HEK293 (cell line): ENCODE results near the gene BCL6.

Source experiments
- CTCF ChIA-PET: fragments of 350-600 bp; formaldehyde crosslinking; extraction: SDS; loops from one replicate; lab custom pipeline; 2021; ENCODE audit warnings: antibody characterized with exemption; lab: Yijun Ruan, JAX
- POLR2A ChIA-PET: fragments of 300-600 bp; formaldehyde crosslinking; extraction: SDS; loops from one replicate; lab custom pipeline; 2020; ENCODE audit warnings: antibody characterized with exemption, inconsistent platforms; lab: Yijun Ruan, JAX
- H3K27ac ChIP-seq: fragments of 200-500 bp; sonication (Bioruptor generic); 2 replicates; pipeline ENCODE4 v1.5.1; 2014; ENCODE audit warnings: low read depth, low read length, control low read depth, inconsistent platforms; ENCODE audit errors: extremely low read depth
- H3K36me3 ChIP-seq, 2 experiments: fragments of 200-500 bp in 1 of 2; sonication (Bioruptor generic) in 1 of 2; 1 replicate in 1 of 2; 2 replicates in 1 of 2; pipeline ENCODE4 v1.5.1; 2014 to 2017; ENCODE audit warnings: inconsistent platforms in 2 of 2, low read length in 2 of 2; ENCODE audit not compliant: control insufficient read depth in 2 of 2, insufficient read depth in 1 of 2
- H3K4me1 ChIP-seq: fragments of 200-500 bp; sonication (Bioruptor generic); 2 replicates; pipeline ENCODE4 v1.5.1; 2014; ENCODE audit warnings: mild to moderate bottlenecking, low read length, inconsistent platforms; ENCODE audit not compliant: control insufficient read depth, insufficient read depth
- H3K4me3 ChIP-seq: 2 replicates; pipeline ENCODE4 v1.5.1; 2011; ENCODE audit warnings: low read depth, mild to moderate bottlenecking, control low read depth, low read length, moderate library complexity
- H3K9me3 ChIP-seq: fragments of 200-500 bp; sonication (Bioruptor generic); 2 replicates; pipeline ENCODE4 v1.5.1; 2014; ENCODE audit warnings: low read depth, low read length, inconsistent platforms; ENCODE audit not compliant: control insufficient read depth, insufficient read depth
- GFI1B ChIP-seq: fragments of 450-650 bp; formaldehyde crosslinking; IDR thresholded peaks from 2 replicates; pipeline ENCODE4 v1.5.1; 2016; ENCODE audit warnings: missing biosample characterization, missing genetic modification characterization
- SP2 ChIP-seq: fragments of 450-650 bp; formaldehyde crosslinking; IDR thresholded peaks from 2 replicates; pipeline ENCODE4 v1.5.1; 2016; ENCODE audit warnings: missing biosample characterization, missing genetic modification characterization
- YY1 ChIP-seq: fragments of 450-650 bp; formaldehyde crosslinking; IDR thresholded peaks from 2 replicates; pipeline ENCODE4 v1.5.1; 2018; ENCODE audit warnings: missing biosample characterization, missing genetic modification characterization
- ZBTB10 ChIP-seq: fragments of 450-650 bp; formaldehyde crosslinking; IDR thresholded peaks from 2 replicates; pipeline ENCODE4 v1.5.1; 2016; ENCODE audit warnings: missing biosample characterization, missing genetic modification characterization
- ZBTB11 ChIP-seq: fragments of 450-650 bp; formaldehyde crosslinking; conservative IDR thresholded peaks from 2 replicates; pipeline ENCODE4 v1.5.1; 2016; ENCODE audit warnings: low read depth, missing biosample characterization, missing genetic modification characterization
- ZBTB20 ChIP-seq: fragments of 450-650 bp; formaldehyde crosslinking; IDR thresholded peaks from 2 replicates; pipeline ENCODE4 v1.5.1; 2016; ENCODE audit warnings: missing biosample characterization, missing genetic modification characterization
- ZBTB21 ChIP-seq: fragments of 450-650 bp; formaldehyde crosslinking; IDR thresholded peaks from 2 replicates; pipeline ENCODE4 v1.5.1; 2017; ENCODE audit warnings: missing biosample characterization, missing genetic modification characterization
- ZBTB48 ChIP-seq: fragments of 450-650 bp; formaldehyde crosslinking; IDR thresholded peaks from 2 replicates; pipeline ENCODE4 v1.5.1; 2016; ENCODE audit warnings: missing biosample characterization, missing genetic modification characterization
- ZBTB7A ChIP-seq: fragments of 450-650 bp; formaldehyde crosslinking; IDR thresholded peaks from 2 replicates; pipeline ENCODE4 v1.5.1; 2016; ENCODE audit warnings: low read depth, missing biosample characterization, missing genetic modification characterization
- ZFP41 ChIP-seq: fragments of 450-650 bp; formaldehyde crosslinking; IDR thresholded peaks from 2 replicates; pipeline ENCODE4 v1.5.1; 2016; ENCODE audit warnings: missing biosample characterization, missing genetic modification characterization, borderline replicate concordance
- ZNF18 ChIP-seq: fragments of 450-650 bp; formaldehyde crosslinking; IDR thresholded peaks from 2 replicates; pipeline ENCODE4 v1.5.1; 2016; ENCODE audit warnings: missing biosample characterization, missing genetic modification characterization
- ZNF341 ChIP-seq: fragments of 450-650 bp; formaldehyde crosslinking; IDR thresholded peaks from 2 replicates; pipeline ENCODE4; 2016; ENCODE audit warnings: low read depth, missing biosample characterization, missing genetic modification characterization
- ZNF529 ChIP-seq: fragments of 450-650 bp; formaldehyde crosslinking; IDR thresholded peaks from 2 replicates; pipeline ENCODE4 v1.5.1; 2017; ENCODE audit warnings: missing genetic modification characterization, missing biosample characterization; ENCODE audit not compliant: insufficient replicate concordance
- ZNF600 ChIP-seq: fragments of 450-650 bp; formaldehyde crosslinking; IDR thresholded peaks from 2 replicates; pipeline ENCODE4 v1.5.1; 2016; ENCODE audit warnings: missing biosample characterization, missing genetic modification characterization
- ZNF623 ChIP-seq: fragments of 450-650 bp; formaldehyde crosslinking; IDR thresholded peaks from 2 replicates; pipeline ENCODE4 v1.5.1; 2016; ENCODE audit warnings: missing biosample characterization, missing genetic modification characterization
- ZNF654 ChIP-seq: fragments of 450-650 bp; formaldehyde crosslinking; IDR thresholded peaks from 2 replicates; pipeline ENCODE4 v1.5.1; 2016; ENCODE audit warnings: low read depth, missing biosample characterization, missing genetic modification characterization
- ZNF670 ChIP-seq: fragments of 450-650 bp; formaldehyde crosslinking; IDR thresholded peaks from 2 replicates; pipeline ENCODE4 v1.5.1; 2016; ENCODE audit warnings: missing biosample characterization, missing genetic modification characterization, low read depth
- ZNF830 ChIP-seq: fragments of 450-650 bp; IDR thresholded peaks from 2 replicates; pipeline ENCODE4 v1.5.0; 2018; ENCODE audit warnings: missing biosample characterization, missing genetic modification characterization, low read depth, mild to moderate bottlenecking, moderate library complexity
- ZSCAN30 ChIP-seq: fragments of 450-650 bp; IDR thresholded peaks from 2 replicates; pipeline ENCODE4 v1.5.1; 2018; ENCODE audit warnings: missing biosample characterization, mild to moderate bottlenecking, missing genetic modification characterization, moderate library complexity

BCL6 gene

GRCh38 chr3:187741403-187742350 lies 3.6 kb downstream of the BCL6 start (continued):
- no peak for TF ChIP-seq ZNF670
- TF ChIP-seq ZBTB7A (tag by site-specific recombination): no peak; the same call in 1 of the 2 replicates
- TF ChIP-seq ZBTB20 (tag by site-specific recombination): no peak
- 0 out of 2 replicates have a peak, but pooled peaks have one; percentile 20 for TF ChIP-seq ZBTB10

GRCh38 chr3:187740421-187741399 lies 4.6 kb downstream of the BCL6 start:
- no peaks in the 10 kb centered on the region for H3K4me1 ChIP-seq
- H3K9me3 ChIP-seq: no peaks in the 10 kb centered on the region
- no peaks in the 10 kb centered on the region for H3K36me3 ChIP-seq
- POLR2A ChIA-PET: no interaction called here
- CTCF ChIA-PET: interaction anchor here (0.5 to 5.7 kb wide), 50 partner anchors 9 to 1517 kb away, joined by 3 to 205 read pairs (median 4); no protein-coding TSS in a partner anchor
- peak overlapping the region; percentile 49 for H3K4me3 ChIP-seq
- H3K27ac ChIP-seq: peak overlapping the region; percentile 51
- TF ChIP-seq ZFP41 (tag by site-specific recombination) (no peak), ZNF623 (tag by site-specific recombination) (no peak), ZNF18 (tag by site-specific recombination) (no peak), ZBTB21 (tag by site-specific recombination) (no peak), ZNF600 (tag by site-specific recombination) (peak; percentile 61), ZNF529 (tag by site-specific recombination) (no peak), ZBTB11 (tag by site-specific recombination) (0 out of 2 replicates have a peak, but pooled peaks have one; percentile 47), ZBTB20 (tag by site-specific recombination) (peak; percentile 63), YY1 (tag by site-specific recombination) (peak; percentile 51; the same call in 1 of the 2 replicates), ZNF830 (tag by site-specific recombination) (no peak), GFI1B (tag by site-specific recombination) (no peak), ZNF654 (tag by site-specific recombination) (peak; percentile 56), SP2 (tag by site-specific recombination) (no peak; the same call in 1 of the 2 replicates), ZSCAN30 (tag by site-specific recombination) (peak; percentile 65), ZBTB10 (no peak), ZBTB48 (tag by site-specific recombination) (peak; percentile 30; the same call in 1 of the 2 replicates), ZNF341 (tag by site-specific recombination) (peak; percentile 63)
